Measurements from ENCODE around the gene VPS37B. TPM values are rescaled to one million over a fixed set of nuclear protein-coding genes. Genes with fewer than 3 reads are reported as not detected.

Gene VPS37B
- total RNA-seq, 1 donor from 2014 or later = 22.9 TPM

Other genes starting within 250 kb of the VPS37B start
- 0.67 and 1.5 TPM in 2 replicates for gene HCAR2, start 192.8 kb downstream of the VPS37B start, total RNA-seq
- gene HCAR3, start 179.3 kb downstream of the VPS37B start, total RNA-seq = not detected in 2 replicates
- 0.22 and 0.62 TPM in 2 replicates for gene HCAR1, start 165.3 kb downstream of the VPS37B start, total RNA-seq
- gene DENR, start 143.3 kb downstream of the VPS37B start, total RNA-seq = 67.8 and 68.4 TPM in 2 replicates
- 0.80 and 0.81 TPM in 2 replicates for gene CCDC62, start 121.6 kb downstream of the VPS37B start, total RNA-seq
- gene HIP1R, start 60.7 kb downstream of the VPS37B start, total RNA-seq = 61.1 and 68.8 TPM in 2 replicates
- gene ABCB9, start 70.3 kb upstream of the VPS37B start, total RNA-seq = 10.4 and 10.5 TPM in 2 replicates
- gene OGFOD2, start 79.1 kb upstream of the VPS37B start, total RNA-seq = 16.1 and 16.8 TPM in 2 replicates
- 122 and 127 TPM in 2 replicates for gene ARL6IP4, start 84.6 kb upstream of the VPS37B start, total RNA-seq

Measured in progenitor cell of endocrine pancreas (in vitro differentiated cells).